Eye (tissue), 1 donor: ENCODE results near the gene NKAIN4.

Source experiments
- DNase-seq: peaks from one replicate; pipeline ENCODE4 v3.0.0-alpha.2; 2015

NKAIN4 gene

GRCh38 chr20:63287697-63288580 is 33.7 kb upstream of the NKAIN4 start:
- no peak for DNase-seq

DNA sequence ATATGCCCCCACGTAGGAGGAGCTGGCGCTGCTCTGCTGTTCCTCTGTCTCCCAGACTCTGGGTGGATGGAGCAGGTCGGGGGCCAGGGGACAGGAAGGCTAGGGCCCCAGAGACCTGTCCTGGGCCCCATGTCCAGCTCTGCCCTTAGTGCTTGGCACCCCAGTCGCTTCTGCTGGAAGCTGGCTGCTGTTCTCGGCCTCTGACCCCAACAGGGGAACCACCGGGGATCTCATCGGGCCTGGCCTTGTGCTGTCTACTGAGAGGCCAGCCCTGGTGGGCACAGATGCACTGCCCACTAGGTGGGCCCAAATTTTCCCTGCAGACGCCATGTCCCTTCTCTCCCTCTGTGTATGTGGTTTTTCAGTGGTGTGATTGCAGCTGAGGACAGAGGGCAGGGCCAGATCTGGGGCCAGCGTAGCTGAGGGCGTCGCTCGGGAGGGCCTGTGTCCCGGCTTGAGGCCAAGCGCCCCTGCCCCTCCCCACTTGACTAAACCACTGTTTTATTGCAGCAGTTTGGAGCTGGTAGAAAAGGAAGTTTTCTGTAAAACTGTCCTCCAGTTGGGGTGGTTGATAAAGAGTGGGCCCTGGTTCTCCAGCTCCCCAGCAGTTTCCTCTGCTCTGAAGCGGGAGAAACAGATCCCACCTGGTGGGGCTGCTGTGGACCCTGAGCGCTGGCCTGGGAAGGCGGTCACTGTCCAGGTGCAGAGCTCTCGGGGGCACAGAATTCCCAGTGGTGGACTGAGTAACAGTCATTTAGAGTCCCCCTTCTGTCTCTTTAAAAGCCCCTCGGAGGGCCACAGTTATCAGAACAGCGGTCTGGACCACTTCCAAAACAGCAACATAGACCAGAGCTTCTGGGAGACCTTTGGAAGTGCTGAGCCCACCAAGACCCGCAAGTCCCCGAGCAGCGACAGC is 32.8 kb upstream of the NKAIN4 start:
- no peak for DNase-seq

DNA sequence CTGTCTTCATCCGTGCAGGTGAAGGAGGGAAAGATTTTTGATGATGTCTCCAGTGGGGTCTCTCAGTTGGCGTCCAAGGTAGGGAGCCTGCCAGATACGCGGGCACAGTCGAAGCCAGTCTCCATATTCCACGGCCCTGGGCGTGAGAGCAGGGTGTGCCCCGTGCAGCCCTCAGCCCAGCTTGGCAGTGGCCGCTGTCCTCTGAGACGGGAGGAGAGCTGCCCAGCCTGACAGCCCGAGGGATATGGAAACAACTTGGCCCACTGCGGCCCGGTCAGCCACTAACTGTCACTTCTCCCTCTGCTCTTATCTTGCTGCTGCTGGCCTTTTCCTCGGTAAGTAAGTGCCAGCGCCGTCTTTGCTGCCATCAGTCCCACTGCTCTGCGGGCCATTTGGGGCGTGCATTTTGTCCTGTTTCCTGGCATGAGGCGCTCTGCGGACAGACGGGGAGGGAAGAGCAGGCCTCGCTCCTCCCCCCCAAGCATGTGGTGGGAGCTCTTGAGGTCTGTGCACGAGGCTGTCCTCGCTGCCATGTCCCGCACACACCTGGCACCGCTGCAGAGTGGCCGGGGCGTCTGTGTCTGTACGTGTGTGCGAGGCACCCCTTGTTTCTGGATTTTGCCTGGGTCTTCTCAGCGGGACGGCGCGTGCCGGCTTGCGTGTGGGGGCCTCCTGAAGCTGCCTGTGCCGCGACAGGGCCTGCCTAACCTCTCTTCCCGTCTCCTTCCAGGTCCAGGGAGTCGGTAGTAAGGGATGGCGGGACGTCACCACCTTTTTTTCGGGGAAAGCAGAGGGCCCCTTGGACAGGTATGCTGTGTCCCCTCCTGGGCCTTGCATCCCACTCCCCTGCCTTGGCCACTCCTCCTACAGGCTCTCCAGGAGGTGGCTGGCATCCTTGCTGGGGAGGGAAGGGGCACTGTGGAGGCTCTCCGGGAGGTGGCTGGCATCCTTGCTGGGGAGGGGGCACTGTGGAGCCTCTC is 31.7 kb upstream of the NKAIN4 start:
- DNase-seq, result no peak

- no peak for DNase-seq
Observed at GRCh38 chr20:63284981-63285524, 30.8 kb upstream of the NKAIN4 start.

- no peak for DNase-seq
Observed at GRCh38 chr20:63284544-63284949, 30.3 kb upstream of the NKAIN4 start.

- DNase-seq, result no peak
Observed at GRCh38 chr20:63284083-63284440, 29.8 kb upstream of the NKAIN4 start.

DNA sequence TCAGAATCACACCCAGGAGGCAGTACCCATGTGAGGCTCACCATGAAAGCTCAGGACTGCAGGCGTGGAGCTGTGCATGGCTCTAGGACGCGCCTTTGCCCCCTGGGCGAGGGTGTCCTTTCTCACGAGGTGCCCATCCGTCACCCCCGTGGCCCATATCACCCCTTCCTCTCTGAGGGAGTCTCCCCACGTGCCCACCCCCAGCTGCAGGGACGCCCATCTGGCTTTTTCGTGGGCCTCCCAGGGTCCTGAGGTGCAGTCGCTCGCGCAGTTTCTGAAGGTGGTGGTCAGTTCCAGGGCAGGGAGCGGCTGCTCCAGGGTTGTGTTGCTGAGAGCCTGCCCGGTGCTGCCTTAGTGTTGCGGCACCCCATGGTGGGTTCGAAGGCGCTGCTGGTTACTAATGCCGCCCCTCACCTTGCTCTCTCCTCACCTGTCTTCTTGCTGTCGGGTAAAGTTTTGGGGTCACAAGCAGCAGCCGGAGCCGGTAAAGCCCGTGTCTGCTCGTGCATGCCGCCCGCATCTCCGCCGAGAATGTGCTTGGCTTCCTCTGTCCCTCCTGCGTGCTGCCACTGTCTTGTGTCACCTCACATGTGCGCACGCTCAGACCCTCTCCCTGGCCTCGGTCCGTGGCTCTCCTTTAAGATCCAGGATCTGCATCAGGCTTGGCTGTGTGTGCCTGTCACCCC is 29.3 kb upstream of the NKAIN4 start:
- DNase-seq, result no peak

GRCh38 chr20:63282946-63283345 is 28.7 kb upstream of the NKAIN4 start:
- DNase-seq, result no peak

DNA sequence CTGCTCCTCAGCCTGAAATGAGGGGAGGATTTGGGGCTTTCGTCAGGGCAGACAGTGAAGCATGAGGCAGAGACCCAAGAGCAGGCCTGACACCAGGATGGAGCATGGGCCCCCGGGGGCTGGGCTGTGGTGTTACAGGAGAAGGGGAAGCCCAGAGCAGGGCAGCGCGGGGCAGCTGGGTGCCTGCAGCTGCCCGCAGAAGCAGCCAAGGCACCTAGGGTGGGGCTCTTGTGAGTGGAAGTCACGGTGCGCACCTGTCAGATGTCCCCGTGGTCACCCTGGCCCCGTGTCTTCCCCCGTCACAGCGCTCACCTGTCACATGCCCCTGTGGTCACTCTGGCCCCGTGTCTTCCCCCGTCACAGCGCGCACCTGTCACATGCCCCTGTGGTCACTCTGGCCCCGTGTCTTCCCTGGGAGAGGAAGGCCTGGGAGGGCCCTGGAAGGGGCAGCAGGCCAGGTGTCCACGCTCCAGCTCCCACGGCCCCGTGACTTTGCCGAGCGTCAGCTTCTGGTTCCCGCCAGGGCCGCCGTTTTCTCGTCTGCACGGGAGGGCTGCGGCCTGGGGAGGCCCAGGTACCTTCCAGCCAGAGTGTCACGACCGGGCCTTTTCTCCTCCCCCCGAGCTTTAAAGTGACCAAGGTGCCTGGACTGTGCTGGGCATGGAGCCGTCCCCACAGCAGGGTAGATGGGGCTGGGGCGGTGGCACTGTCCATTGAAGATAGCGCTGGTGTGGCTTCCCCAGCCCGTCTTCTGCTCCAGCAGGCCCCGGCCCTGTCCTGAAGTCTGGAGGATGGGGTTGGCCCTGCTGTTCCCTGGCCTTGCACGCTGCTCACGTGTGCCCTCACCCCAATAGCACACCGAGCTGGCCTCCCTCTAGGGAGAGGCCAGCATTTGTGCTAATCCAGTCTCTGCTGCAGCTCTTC is 27.7 kb upstream of the NKAIN4 start:
- no peak for DNase-seq

DNA sequence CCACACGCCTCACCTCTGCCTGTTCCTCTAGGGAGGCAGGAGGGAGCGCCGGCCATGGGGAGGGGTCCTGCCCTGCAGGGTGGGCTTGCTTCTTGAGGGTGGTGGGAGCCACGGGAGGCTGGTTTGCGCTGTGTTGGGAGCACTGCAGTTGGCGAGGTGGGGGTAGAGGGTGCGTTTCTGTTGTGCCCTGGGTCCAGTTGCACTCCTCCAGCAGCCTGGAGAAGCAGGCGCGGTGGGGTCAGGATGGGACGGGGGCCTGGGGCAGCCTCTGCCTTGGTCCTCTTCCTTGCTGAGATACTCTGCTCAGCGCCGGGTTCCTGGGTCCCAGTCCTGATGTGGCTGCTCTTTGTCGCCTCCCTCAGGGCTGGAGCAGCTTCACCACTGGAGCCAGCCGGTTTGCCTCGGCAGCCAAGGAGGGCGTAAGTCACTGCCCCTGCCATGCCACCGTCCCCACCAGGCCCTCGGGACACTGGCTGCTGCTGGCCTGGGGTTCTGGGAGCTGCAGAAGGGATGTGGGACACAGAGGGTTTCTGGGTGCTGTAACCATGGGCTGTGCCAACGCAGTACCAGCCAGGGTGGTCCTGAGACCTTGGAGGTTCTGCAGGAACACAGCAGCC is 26.8 kb upstream of the NKAIN4 start:
- DNase-seq, result no peak

- no peak for DNase-seq
Observed at GRCh38 chr20:63280371-63280770, 26.1 kb upstream of the NKAIN4 start.

- DNase-seq, result no peak
Observed at GRCh38 chr20:63279931-63280330, 25.7 kb upstream of the NKAIN4 start.

GRCh38 chr20:63278661-63279060 is 24.4 kb upstream of the NKAIN4 start:
- DNase-seq, result no peak

GRCh38 chr20:63277466-63278272 is 23.4 kb upstream of the NKAIN4 start:
- no peak for DNase-seq

- no peak for DNase-seq
Observed at GRCh38 chr20:63276956-63277355, 22.7 kb upstream of the NKAIN4 start.

DNA sequence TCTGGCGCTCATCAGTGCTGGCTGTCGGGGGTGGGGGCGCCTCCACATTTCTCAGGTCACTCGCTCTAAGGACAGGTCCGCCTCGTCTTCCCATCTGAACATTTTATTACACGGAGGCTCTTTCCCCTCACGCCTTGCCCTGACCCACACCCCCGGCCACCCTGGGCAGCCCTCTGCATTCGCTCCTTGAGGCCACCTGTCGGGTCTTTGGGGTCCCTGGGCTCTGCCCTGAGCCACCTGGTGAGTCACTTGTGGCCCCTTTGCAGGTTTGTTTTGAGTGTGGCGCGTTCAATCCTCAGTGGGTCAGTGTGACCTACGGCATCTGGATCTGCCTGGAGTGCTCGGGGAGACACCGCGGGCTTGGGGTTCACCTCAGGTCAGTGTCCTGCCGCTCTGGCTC is 21.6 kb upstream of the NKAIN4 start:
- DNase-seq, result no peak

- no peak for DNase-seq
Observed at GRCh38 chr20:63274381-63275228, 20.3 kb upstream of the NKAIN4 start.
